HepG2 (cell line): ENCODE measurements around the gene EGFL8. TPM values are rescaled to one million over a fixed set of nuclear protein-coding genes. Genes with fewer than 3 reads are reported as not detected.

Experiments
- ETV6 ChIP-seq: sonication (generic); formaldehyde crosslinking; conservative IDR thresholded peaks from 2 replicates; pipeline ENCODE4 v1.4.0; 2020; ENCODE audit warnings: missing genetic modification reagents
- KLF13 ChIP-seq: sonication (generic); formaldehyde crosslinking; IDR thresholded peaks from 2 replicates; pipeline ENCODE4 v1.4.0; 2020; ENCODE audit warnings: mild to moderate bottlenecking, missing genetic modification reagents
- NFIC ChIP-seq: IDR thresholded peaks from 2 replicates; pipeline ENCODE4 v1.6.1; 2012; ENCODE audit warnings: mild to moderate bottlenecking, low read length, inconsistent platforms
- NR1H2 ChIP-seq: sonication (generic); formaldehyde crosslinking; IDR thresholded peaks from 2 replicates; pipeline ENCODE4 v1.8.1; 2022; ENCODE audit warnings: low read depth, missing genetic modification reagents, borderline replicate concordance
- POLR2AphosphoS2 ChIP-seq: IDR thresholded peaks from 2 replicates; pipeline ENCODE4 v1.6.1; 2011; ENCODE audit warnings: low read depth, low read length, improper control_type of control experiment
- PRDM4 ChIP-seq: sonication (generic); formaldehyde crosslinking; IDR thresholded peaks from 2 replicates; pipeline ENCODE4 v1.9.0; 2021; ENCODE audit warnings: missing genetic modification reagents, borderline replicate concordance
- RAD21 ChIP-seq: fragments of 450-650 bp; formaldehyde crosslinking; IDR thresholded peaks from 2 replicates; pipeline ENCODE4 v1.5.0; 2020; ENCODE audit warnings: mild to moderate bottlenecking
- TAF15 ChIP-seq: fragments of 200-400 bp; formaldehyde crosslinking; IDR thresholded peaks from one replicate; pipeline ENCODE4 v1.6.1; 2018; ENCODE audit warnings: mild to moderate bottlenecking, low read depth, low read length; ENCODE audit not compliant: poor library complexity, severe bottlenecking
- ZNF501 ChIP-seq: sonication (generic); formaldehyde crosslinking; IDR thresholded peaks from 2 replicates; pipeline ENCODE4 v1.5.1; 2020; ENCODE audit warnings: mild to moderate bottlenecking, moderate library complexity, missing genetic modification reagents
- ZNF572 ChIP-seq: sonication (generic); formaldehyde crosslinking; IDR thresholded peaks from 2 replicates; pipeline ENCODE4 v1.5.1; 2020; ENCODE audit warnings: mild to moderate bottlenecking, missing genetic modification reagents
- ZNF687 ChIP-seq: sonication (generic); formaldehyde crosslinking; IDR thresholded peaks from 2 replicates; pipeline ENCODE4 v1.5.1; 2020; ENCODE audit warnings: mild to moderate bottlenecking, missing genetic modification reagents, moderate library complexity
- polyA plus RNA-seq, 8 experiments: library from polyadenylated mRNA; depleted of rRNA in 3 of 8; stranded (reverse) in 7 of 8; unstranded in 1 of 8; fragments of >200 nt; fragmentation: Illumina TruSeq in 4 of 8; extraction: Trizol in 4 of 8; gene quantifications; 2 replicates each; pipeline versions ENCODE4 v1.2.1 to v1.2.3, GENCODE V29; 2011 to 2016; ENCODE audit warnings: low read depth in 4 of 8, missing spikeins in 1 of 8, mixed read lengths in 1 of 8; ENCODE audit not compliant: insufficient read depth in 1 of 8
- total RNA-seq, 5 experiments: library from RNA; depleted of rRNA; stranded (reverse); fragments of >200 nt; fragmentation: Illumina TruSeq; extraction: Trizol; gene quantifications; 2 replicates each; pipeline ENCODE4 v1.2.3, GENCODE V29; 2016; ENCODE audit warnings: low read depth in 1 of 5
- TF ChIP-seq, protein P1 (sequence below): sonication (generic); formaldehyde crosslinking; IDR thresholded peaks from 2 replicates; pipeline ENCODE4 v1.4.0; 2020; ENCODE audit warnings: missing genetic modification reagents
- TF ChIP-seq, protein P2 (sequence below): sonication (generic); formaldehyde crosslinking; IDR thresholded peaks from 2 replicates; pipeline ENCODE4 v1.4.0; 2020; ENCODE audit warnings: missing genetic modification reagents, borderline replicate concordance

Gene EGFL8
- total and polyA plus RNA-seq, 2 of the 13 experiments (the other 11 are each of a cell fraction or from before 2014, with no cell fraction given), result 10.0 to 11.5 TPM

DNA sequence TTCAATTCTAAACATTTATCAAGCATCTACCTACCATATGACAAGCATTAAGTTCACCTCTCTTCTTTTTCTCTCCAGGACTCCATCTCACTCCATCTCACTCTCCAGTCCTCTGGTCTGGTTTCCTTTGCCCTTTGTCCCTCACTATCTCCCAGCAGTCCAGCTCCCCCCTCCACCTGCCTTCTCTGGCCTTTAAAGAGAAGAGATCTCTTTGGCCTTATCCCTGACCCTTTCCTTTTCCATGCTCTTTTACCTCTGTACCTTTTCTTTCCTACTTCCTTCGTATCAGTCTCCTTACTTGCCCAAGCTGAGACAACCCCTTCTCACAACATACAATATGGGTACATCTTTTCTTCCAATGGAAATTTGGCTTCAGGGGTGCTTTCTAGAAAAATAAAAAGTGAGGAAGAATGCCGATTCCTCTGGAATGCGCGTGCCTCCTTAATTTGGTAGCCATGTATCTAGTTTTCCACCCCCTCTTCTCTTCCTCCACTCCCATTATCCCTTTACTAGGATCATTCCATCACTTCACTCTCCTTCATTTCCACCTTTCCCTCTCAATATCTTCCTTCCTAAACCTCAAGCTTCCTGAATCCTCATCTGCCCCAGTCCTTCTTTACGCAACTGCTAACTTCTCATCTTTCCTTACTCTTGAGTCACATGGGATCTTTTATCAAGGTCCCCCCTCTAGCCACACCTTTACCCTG lies 12.2 kb downstream of the EGFL8 start (continued):
- TF ChIP-seq RAD21 (no peak), ZNF687 (no peak), ZNF572 (CRISPR knock-in tag) (no peak), TAF15 (no peak), PRDM4 (CRISPR knock-in tag) (no peak), ZNF501 (CRISPR knock-in tag) (no peak), POLR2AphosphoS2 (no peak), NR1H2 (CRISPR knock-in tag) (no peak), ETV6 (CRISPR knock-in tag) (no peak), KLF13 (CRISPR knock-in tag) (no peak), NFIC (no peak)
- TF ChIP-seq, protein P1, sequence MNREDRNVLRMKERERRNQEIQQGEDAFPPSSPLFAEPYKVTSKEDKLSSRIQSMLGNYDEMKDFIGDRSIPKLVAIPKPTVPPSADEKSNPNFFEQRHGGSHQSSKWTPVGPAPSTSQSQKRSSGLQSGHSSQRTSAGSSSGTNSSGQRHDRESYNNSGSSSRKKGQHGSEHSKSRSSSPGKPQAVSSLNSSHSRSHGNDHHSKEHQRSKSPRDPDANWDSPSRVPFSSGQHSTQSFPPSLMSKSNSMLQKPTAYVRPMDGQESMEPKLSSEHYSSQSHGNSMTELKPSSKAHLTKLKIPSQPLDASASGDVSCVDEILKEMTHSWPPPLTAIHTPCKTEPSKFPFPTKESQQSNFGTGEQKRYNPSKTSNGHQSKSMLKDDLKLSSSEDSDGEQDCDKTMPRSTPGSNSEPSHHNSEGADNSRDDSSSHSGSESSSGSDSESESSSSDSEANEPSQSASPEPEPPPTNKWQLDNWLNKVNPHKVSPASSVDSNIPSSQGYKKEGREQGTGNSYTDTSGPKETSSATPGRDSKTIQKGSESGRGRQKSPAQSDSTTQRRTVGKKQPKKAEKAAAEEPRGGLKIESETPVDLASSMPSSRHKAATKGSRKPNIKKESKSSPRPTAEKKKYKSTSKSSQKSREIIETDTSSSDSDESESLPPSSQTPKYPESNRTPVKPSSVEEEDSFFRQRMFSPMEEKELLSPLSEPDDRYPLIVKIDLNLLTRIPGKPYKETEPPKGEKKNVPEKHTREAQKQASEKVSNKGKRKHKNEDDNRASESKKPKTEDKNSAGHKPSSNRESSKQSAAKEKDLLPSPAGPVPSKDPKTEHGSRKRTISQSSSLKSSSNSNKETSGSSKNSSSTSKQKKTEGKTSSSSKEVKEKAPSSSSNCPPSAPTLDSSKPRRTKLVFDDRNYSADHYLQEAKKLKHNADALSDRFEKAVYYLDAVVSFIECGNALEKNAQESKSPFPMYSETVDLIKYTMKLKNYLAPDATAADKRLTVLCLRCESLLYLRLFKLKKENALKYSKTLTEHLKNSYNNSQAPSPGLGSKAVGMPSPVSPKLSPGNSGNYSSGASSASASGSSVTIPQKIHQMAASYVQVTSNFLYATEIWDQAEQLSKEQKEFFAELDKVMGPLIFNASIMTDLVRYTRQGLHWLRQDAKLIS (CRISPR knock-in tag), result no peak
- TF ChIP-seq, protein P2, sequence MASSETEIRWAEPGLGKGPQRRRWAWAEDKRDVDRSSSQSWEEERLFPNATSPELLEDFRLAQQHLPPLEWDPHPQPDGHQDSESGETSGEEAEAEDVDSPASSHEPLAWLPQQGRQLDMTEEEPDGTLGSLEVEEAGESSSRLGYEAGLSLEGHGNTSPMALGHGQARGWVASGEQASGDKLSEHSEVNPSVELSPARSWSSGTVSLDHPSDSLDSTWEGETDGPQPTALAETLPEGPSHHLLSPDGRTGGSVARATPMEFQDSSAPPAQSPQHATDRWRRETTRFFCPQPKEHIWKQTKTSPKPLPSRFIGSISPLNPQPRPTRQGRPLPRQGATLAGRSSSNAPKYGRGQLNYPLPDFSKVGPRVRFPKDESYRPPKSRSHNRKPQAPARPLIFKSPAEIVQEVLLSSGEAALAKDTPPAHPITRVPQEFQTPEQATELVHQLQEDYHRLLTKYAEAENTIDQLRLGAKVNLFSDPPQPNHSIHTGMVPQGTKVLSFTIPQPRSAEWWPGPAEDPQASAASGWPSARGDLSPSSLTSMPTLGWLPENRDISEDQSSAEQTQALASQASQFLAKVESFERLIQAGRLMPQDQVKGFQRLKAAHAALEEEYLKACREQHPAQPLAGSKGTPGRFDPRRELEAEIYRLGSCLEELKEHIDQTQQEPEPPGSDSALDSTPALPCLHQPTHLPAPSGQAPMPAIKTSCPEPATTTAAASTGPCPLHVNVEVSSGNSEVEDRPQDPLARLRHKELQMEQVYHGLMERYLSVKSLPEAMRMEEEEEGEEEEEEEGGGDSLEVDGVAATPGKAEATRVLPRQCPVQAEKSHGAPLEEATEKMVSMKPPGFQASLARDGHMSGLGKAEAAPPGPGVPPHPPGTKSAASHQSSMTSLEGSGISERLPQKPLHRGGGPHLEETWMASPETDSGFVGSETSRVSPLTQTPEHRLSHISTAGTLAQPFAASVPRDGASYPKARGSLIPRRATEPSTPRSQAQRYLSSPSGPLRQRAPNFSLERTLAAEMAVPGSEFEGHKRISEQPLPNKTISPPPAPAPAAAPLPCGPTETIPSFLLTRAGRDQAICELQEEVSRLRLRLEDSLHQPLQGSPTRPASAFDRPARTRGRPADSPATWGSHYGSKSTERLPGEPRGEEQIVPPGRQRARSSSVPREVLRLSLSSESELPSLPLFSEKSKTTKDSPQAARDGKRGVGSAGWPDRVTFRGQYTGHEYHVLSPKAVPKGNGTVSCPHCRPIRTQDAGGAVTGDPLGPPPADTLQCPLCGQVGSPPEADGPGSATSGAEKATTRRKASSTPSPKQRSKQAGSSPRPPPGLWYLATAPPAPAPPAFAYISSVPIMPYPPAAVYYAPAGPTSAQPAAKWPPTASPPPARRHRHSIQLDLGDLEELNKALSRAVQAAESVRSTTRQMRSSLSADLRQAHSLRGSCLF (CRISPR knock-in tag), result no peak
